Prostate gland (tissue), 2 donors: Measurements from ENCODE around the gene PTP4A1.

ENCODE experiments used
- CTCF ChIP-seq, 4 experiments: fragments of 200-600 bp in 2 of 4; fragments of 450-650 bp in 2 of 4; sonication (generic) in 2 of 4; IDR thresholded peaks; 1 replicate in 3 of 4; 2 replicates in 1 of 4; pipeline ENCODE4 v1.5.1; 2016 to 2019; ENCODE audit warnings: antibody characterized with exemption in 4 of 4, mild to moderate bottlenecking in 2 of 4, moderate library complexity in 2 of 4
- POLR2A ChIP-seq: fragments of 450-650 bp; IDR thresholded peaks from one replicate; pipeline ENCODE4 v1.6.1; 2016; ENCODE audit warnings: antibody characterized with exemption, mild to moderate bottlenecking

GRCh38 chr6:63571361-63572043 is 778 bp upstream of the PTP4A1 start:
- TF ChIP-seq CTCF (IDR thresholded peaks at IDR 0.05), result peak in 1 of 4 experiments; percentile 13
- no peak for TF ChIP-seq POLR2A
